Lung microvascular endothelial cell (primary cell): ENCODE data around the gene NT5C2. TPM values are rescaled to one million over a fixed set of nuclear protein-coding genes. Genes with fewer than 3 reads are reported as not detected.
"Not testable (repeated sequence)": the region's sequence is repeated elsewhere in the genome, so short reads cannot be mapped to it uniquely, and the experiment has no call there.

ENCODE experiments used
- DNase-seq, 2 donors: peaks; one replicate each; pipeline versions ENCODE4 v3.0.0 to v3.0.0-alpha.2; 2010; ENCODE audit warnings: low read depth in 2 of 2
- total RNA-seq: library from RNA; depleted of rRNA; stranded (reverse); fragments of >200 nt; gene quantifications from 2 replicates; pipeline ENCODE4 v1.2.1, GENCODE V29; 2014

Gene NT5C2
- total RNA-seq, 1 donor from 2014 or later: 54.4 TPM

- not testable (repeated sequence) for DNase-seq
Measured at GRCh38 chr10:103163766-103164403, 29.2 kb downstream of the NT5C2 start.

GRCh38 chr10:103157246-103157645, 35.8 kb downstream of the NT5C2 start:
- no peak for DNase-seq

GRCh38 chr10:103155471-103156085, 37.5 kb downstream of the NT5C2 start:
- peak in 1 of 2 donors; percentile 20 for DNase-seq

- DNase-seq: peak; percentile 33 to 46
Measured at GRCh38 chr10:103154521-103155299, 38.4 kb downstream of the NT5C2 start.

GRCh38 chr10:103153302-103154197, 39.5 kb downstream of the NT5C2 start:
- DNase-seq: peak; percentile 39 to 41

GRCh38 chr10:103149991-103150622, 43.0 kb downstream of the NT5C2 start:
- DNase-seq: no peak

GRCh38 chr10:103147645-103148044, 45.4 kb downstream of the NT5C2 start:
- DNase-seq: no peak

GRCh38 chr10:103145860-103146466, 47.1 kb downstream of the NT5C2 start:
- peak; percentile 82 to 96 for DNase-seq

GRCh38 chr10:103145046-103145445, 48.0 kb downstream of the NT5C2 start:
- DNase-seq: no peak

- DNase-seq: no peak
Measured at GRCh38 chr10:103144041-103144440, 49.0 kb downstream of the NT5C2 start.

GRCh38 chr10:103143641-103144040, 49.4 kb downstream of the NT5C2 start:
- not testable (repeated sequence) for DNase-seq

GRCh38 chr10:103141950-103142349, 51.1 kb downstream of the NT5C2 start:
- no peak for DNase-seq

- DNase-seq: no peak
Measured at GRCh38 chr10:103140469-103140868, 52.6 kb downstream of the NT5C2 start.

GRCh38 chr10:103139803-103140202, 53.3 kb downstream of the NT5C2 start:
- DNase-seq: no peak

- DNase-seq: not testable (repeated sequence)
Measured at GRCh38 chr10:103135168-103135567, 57.9 kb downstream of the NT5C2 start.

GRCh38 chr10:103130910-103131309, 62.2 kb downstream of the NT5C2 start:
- DNase-seq: no peak

GRCh38 chr10:103130180-103130579, 62.9 kb downstream of the NT5C2 start:
- DNase-seq: not testable (repeated sequence)

GRCh38 chr10:103127241-103127640, 65.8 kb downstream of the NT5C2 start:
- no peak for DNase-seq

- DNase-seq: no peak
Measured at GRCh38 chr10:103125323-103126267, 67.5 kb downstream of the NT5C2 start.
